Measurements from ENCODE around the gene SH3RF3. TPM values are rescaled to one million over a fixed set of nuclear protein-coding genes. Genes with fewer than 3 reads are reported as not detected.

The SH3RF3 gene
- total and polyA plus RNA-seq, 8 donors: 7.0 to 11.1 (median 8.3) TPM

GRCh38 chr2:109137616-109138015 is 8.6 kb downstream of the SH3RF3 start:
- Histone ChIP-seq H3K27ac (no peak overlapping the region), H3K36me3 (no peaks in the 10 kb centered on the region), H3K9me3 (no peaks in the 10 kb centered on the region), H3K4me1 (peaks cover 0 to 4% of the 10 kb centered on the region in 2 donors), H3K4me3 (no peak overlapping the region), H3K27me3 (no peaks in the 10 kb centered on the region)
- TF ChIP-seq CTCF (IDR thresholded peaks at IDR 0.05): no peak
- intact Hi-C loops (cut with DNase I): no loop called here
- DNase-seq (no peak), ATAC-seq (no peak)

GRCh38 chr2:109138449-109138848 is 9.4 kb downstream of the SH3RF3 start:
- peak in 1 of 4 donors; percentile 13 for DNase-seq
- intact Hi-C loops (cut with DNase I): no loop called here

GRCh38 chr2:109139002-109139401 is 10.0 kb downstream of the SH3RF3 start:
- H3K27ac ChIP-seq: no peak overlapping the region
- no peak overlapping the region for H3K4me3 ChIP-seq
- TF ChIP-seq CTCF (IDR thresholded peaks at IDR 0.05): no peak
- no peak for ATAC-seq
- DNase-seq: no peak
- no peaks in the 10 kb centered on the region for H3K36me3 ChIP-seq
- no peaks in the 10 kb centered on the region for H3K9me3 ChIP-seq
- intact Hi-C loops (cut with DNase I): no loop called here
- no peaks in the 10 kb centered on the region for H3K27me3 ChIP-seq
- peaks cover 0 to 4% of the 10 kb centered on the region in 2 donors for H3K4me1 ChIP-seq

More at GRCh38 chr2:109138449-109138848, 9.4 kb downstream of the SH3RF3 start:
- Histone ChIP-seq H3K36me3 (no peaks in the 10 kb centered on the region), H3K9me3 (no peaks in the 10 kb centered on the region), H3K27ac (no peak overlapping the region), H3K4me3 (no peak overlapping the region), H3K27me3 (no peaks in the 10 kb centered on the region), H3K4me1 (peaks cover 0 to 4% of the 10 kb centered on the region in 2 donors)
- TF ChIP-seq CTCF (IDR thresholded peaks at IDR 0.05): no peak
- no peak for ATAC-seq

- ATAC-seq (no peak), DNase-seq (no peak)
- Histone ChIP-seq H3K4me3 (no peak overlapping the region), H3K36me3 (no peaks in the 10 kb centered on the region), H3K27me3 (no peaks in the 10 kb centered on the region), H3K4me1 (peaks cover 0 to 4% of the 10 kb centered on the region in 2 donors), H3K9me3 (no peaks in the 10 kb centered on the region), H3K27ac (no peak overlapping the region)
- intact Hi-C loops (cut with DNase I): no loop called here
- TF ChIP-seq CTCF (IDR thresholded peaks at IDR 0.05): no peak
These were observed 10.9 kb downstream of the SH3RF3 start for GRCh38 chr2:109139865-109140396.

- H3K27me3 ChIP-seq: no peaks in the 10 kb centered on the region
- H3K27ac ChIP-seq: no peak overlapping the region
- intact Hi-C loops (cut with DNase I): no loop called here
- no peaks in the 10 kb centered on the region for H3K36me3 ChIP-seq
- no peak overlapping the region for H3K4me3 ChIP-seq
- TF ChIP-seq CTCF (IDR thresholded peaks at IDR 0.05): no peak
- ATAC-seq: no peak
- H3K4me1 ChIP-seq: no peaks in the 10 kb centered on the region
- DNase-seq: no peak
- no peaks in the 10 kb centered on the region for H3K9me3 ChIP-seq
These were observed 12.1 kb downstream of the SH3RF3 start for GRCh38 chr2:109141006-109141600.
